HCT116 (cell line): Measurements from ENCODE around the gene RTN1.

Experiments used
- CTCF ChIP-seq, 3 experiments: fragments of 200-600 bp in 1 of 3; sonication (generic) in 1 of 3; IDR thresholded peaks in 2 of 3; conservative IDR thresholded peaks in 1 of 3; 2 replicates each; pipeline ENCODE4 v1.5.1; 2012 to 2017; ENCODE audit warnings: low read depth in 2 of 3, low read length in 2 of 3, antibody characterized with exemption in 1 of 3, borderline replicate concordance in 1 of 3, control low read depth in 1 of 3, mild to moderate bottlenecking in 1 of 3, mixed read lengths in 1 of 3, mixed run types in 1 of 3, moderate library complexity in 1 of 3; ENCODE audit not compliant: insufficient read depth in 1 of 3
- EGR1 ChIP-seq: IDR thresholded peaks from 2 replicates; pipeline ENCODE4 v1.6.1; 2012; ENCODE audit warnings: low read depth
- EZH2 ChIP-seq: fragments of 200-600 bp; sonication (generic); IDR thresholded peaks from 2 replicates; pipeline ENCODE4 v1.6.1; 2017; ENCODE audit warnings: antibody characterized with exemption, mixed run types

- TF ChIP-seq EGR1 (no peak), EZH2 (no peak), CTCF (IDR thresholded peaks at IDR 0.05 in 2 of 3, conservative IDR thresholded peaks at IDR 0.05 in 1 of 3; ENCODE audit: borderline replicate concordance in 1 of 3, insufficient read depth in 1 of 3, low read depth in 2 of 3, low read length in 2 of 3) (peak; percentile 69 to 75 (median 71))
Observed at GRCh38 chr14:59632381-59632780, 238.2 kb downstream of the RTN1 start.
